Ascending aorta (tissue), 2 donors: Measurements from ENCODE around the gene CHI3L2. TPM values are rescaled to one million over a fixed set of nuclear protein-coding genes. Genes with fewer than 3 reads are reported as not detected.

ENCODE experiments used
- DNase-seq, 2 donors: peaks; one replicate each; pipeline ENCODE4 v3.0.0-alpha.2; 2019; ENCODE audit warnings: low spot score in 2 of 2
- H3K27ac ChIP-seq, 2 donors: fragments of 200-600 bp; sonication (generic); one replicate each; pipeline ENCODE4 v1.5.1; 2016 to 2017; ENCODE audit warnings: mild to moderate bottlenecking in 1 of 2
- H3K27me3 ChIP-seq: fragments of 200-600 bp; sonication (generic); one replicate; pipeline ENCODE4 v1.5.1; 2017
- H3K36me3 ChIP-seq, 2 donors: fragments of 200-600 bp; sonication (generic); one replicate each; pipeline ENCODE4 v1.5.1; 2016
- H3K4me1 ChIP-seq, 2 donors: fragments of 200-600 bp; sonication (generic); one replicate each; pipeline ENCODE4 v1.5.1; 2016 to 2017; ENCODE audit warnings: mild to moderate bottlenecking in 1 of 2
- H3K4me3 ChIP-seq, 2 donors: fragments of 200-600 bp; sonication (generic); one replicate each; pipeline ENCODE4 v1.5.1; 2016 to 2017; ENCODE audit warnings: mild to moderate bottlenecking in 1 of 2
- H3K9me3 ChIP-seq, 2 donors: fragments of 200-600 bp; sonication (generic); one replicate each; pipeline ENCODE4 v1.5.1; 2016
- intact Hi-C: fragments of 100-400 bp; cut with DNase I; formaldehyde crosslinking; loops from one replicate; pipeline ENCODE4 v1.15.1; 2023
- total RNA-seq: library from RNA; depleted of rRNA; stranded (reverse); fragments of >200 nt; gene quantifications from one replicate; pipeline ENCODE4 v1.1.0, GENCODE V29; 2016
- TF ChIP-seq, protein P1 (sequence below), 3 experiments: fragments of 200-600 bp in 2 of 3; fragments of 450-650 bp in 1 of 3; sonication (generic) in 2 of 3; IDR thresholded peaks; one replicate each; pipeline ENCODE4 v1.5.1; 2016 to 2019; ENCODE audit warnings: antibody characterized with exemption in 3 of 3, mild to moderate bottlenecking in 1 of 3, moderate library complexity in 1 of 3

CHI3L2 gene
- total RNA-seq, 1 donor from 2014 or later, result 10.1 TPM

DNA sequence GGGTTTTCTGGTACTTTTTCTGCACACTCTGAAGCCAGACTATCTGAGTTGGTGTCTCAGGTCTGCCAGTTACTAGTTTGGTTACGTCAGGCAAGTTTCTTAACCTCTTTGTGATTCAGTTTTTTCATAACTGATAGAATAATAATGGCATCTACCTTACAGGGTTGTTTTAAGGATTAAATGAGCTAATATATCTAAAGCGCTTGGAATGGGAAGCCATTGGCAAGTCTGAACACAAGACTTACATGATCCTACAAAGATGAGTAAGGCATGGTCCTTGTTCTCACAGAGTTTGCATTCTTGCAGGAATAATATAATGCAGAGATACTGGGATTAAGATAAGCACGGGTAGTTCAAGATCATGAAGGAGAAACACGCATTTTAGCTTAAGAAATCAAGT is 17.9 kb upstream of the CHI3L2 start:
- Histone ChIP-seq H3K27ac (no peak overlapping the region), H3K4me3 (no peak overlapping the region), H3K36me3 (no peaks in the 10 kb centered on the region), H3K27me3 (no peaks in the 10 kb centered on the region), H3K9me3 (no peaks in the 10 kb centered on the region), H3K4me1 (no peaks in the 10 kb centered on the region)
- TF ChIP-seq, protein P1, sequence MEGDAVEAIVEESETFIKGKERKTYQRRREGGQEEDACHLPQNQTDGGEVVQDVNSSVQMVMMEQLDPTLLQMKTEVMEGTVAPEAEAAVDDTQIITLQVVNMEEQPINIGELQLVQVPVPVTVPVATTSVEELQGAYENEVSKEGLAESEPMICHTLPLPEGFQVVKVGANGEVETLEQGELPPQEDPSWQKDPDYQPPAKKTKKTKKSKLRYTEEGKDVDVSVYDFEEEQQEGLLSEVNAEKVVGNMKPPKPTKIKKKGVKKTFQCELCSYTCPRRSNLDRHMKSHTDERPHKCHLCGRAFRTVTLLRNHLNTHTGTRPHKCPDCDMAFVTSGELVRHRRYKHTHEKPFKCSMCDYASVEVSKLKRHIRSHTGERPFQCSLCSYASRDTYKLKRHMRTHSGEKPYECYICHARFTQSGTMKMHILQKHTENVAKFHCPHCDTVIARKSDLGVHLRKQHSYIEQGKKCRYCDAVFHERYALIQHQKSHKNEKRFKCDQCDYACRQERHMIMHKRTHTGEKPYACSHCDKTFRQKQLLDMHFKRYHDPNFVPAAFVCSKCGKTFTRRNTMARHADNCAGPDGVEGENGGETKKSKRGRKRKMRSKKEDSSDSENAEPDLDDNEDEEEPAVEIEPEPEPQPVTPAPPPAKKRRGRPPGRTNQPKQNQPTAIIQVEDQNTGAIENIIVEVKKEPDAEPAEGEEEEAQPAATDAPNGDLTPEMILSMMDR (IDR thresholded peaks at IDR 0.05), result no peak
- DNase-seq, result no peak
- intact Hi-C loops, result no loop called here

DNA sequence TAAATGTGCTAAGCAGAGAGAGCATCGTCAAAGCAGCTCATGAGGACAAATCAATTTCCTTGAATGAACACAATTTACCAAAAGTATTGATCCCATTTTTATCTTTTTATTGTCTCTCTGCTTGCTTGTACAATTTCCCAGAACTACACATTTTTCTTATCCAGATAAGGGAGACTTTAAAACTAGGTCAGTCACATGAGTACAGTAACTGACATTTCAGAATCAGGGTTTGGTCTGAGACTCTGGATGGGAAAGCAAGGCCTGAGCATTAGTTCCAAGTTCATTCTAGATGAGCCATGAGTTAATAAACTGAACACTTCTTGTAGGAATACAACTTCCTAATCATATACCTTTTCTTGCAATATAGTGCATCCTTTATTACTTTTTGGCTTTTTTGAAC is 15.6 kb upstream of the CHI3L2 start:
- H3K4me3 ChIP-seq, result no peak overlapping the region
- no peaks in the 10 kb centered on the region for H3K9me3 ChIP-seq
- TF ChIP-seq, protein P1 (IDR thresholded peaks at IDR 0.05), result no peak
- DNase-seq, result no peak
- H3K4me1 ChIP-seq, result no peaks in the 10 kb centered on the region
- intact Hi-C loops, result no loop called here
- H3K36me3 ChIP-seq, result no peaks in the 10 kb centered on the region
- H3K27ac ChIP-seq, result no peak overlapping the region
- H3K27me3 ChIP-seq, result no peaks in the 10 kb centered on the region

DNA sequence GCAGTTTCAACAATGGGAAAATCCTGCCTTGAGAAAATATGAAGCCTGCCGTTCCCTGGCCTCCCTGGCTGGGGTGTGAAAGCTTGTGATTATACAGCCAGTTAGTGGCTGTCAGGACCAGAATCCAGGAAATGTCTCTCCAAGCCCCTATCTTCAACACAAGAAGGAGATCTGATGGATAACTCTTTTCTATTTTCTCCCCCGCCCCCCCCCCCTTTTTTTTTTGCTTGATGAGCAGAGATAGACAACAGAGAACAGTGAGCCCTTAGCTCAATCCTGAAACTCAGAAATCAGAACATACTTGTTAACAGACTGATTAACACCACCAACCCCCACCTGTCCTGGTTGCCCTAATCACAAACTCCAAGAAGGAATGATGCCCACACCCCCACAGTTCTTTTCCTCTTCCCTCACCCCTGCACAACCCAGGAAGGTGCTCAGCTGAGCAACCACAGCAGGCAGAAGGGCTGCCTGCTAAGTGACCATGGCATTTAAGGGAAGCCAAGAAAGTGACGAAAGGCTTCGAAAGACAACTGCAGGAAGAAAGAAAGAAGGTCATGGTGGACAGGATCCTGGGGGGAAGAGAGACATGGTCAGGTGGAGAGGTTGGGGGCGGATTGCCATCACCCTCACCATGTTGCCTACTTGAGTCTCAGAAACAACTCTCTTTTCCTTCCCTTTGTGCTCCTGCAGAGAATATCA is 14.7 kb upstream of the CHI3L2 start:
- Histone ChIP-seq H3K9me3 (no peaks in the 10 kb centered on the region), H3K36me3 (no peaks in the 10 kb centered on the region), H3K4me3 (no peak overlapping the region), H3K27me3 (no peaks in the 10 kb centered on the region), H3K4me1 (no peaks in the 10 kb centered on the region), H3K27ac (no peak overlapping the region)
- no peak for DNase-seq
- TF ChIP-seq, protein P1 (IDR thresholded peaks at IDR 0.05), result no peak
- intact Hi-C loops, result no loop called here

DNA sequence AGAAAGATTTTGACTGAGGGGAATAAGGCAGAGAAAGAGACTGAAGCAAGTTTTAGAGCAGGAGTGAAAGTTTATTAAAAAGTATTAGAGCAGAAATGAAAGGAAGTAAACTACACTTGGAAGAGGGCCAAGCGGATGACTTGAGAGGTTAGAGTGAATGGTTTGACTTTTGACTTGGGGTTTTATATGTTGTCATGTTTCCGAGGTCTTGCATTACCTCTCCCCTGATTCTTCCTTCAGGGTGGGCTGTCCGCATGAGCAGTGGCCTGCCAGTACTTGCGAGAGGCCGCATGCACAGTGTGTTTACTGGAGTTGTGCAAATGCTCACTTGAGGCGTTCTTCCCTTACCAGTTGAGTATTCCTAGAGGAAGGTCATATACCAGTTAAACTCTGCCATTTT is 14.1 kb upstream of the CHI3L2 start:
- intact Hi-C loops, result no loop called here
- Histone ChIP-seq H3K4me1 (no peaks in the 10 kb centered on the region), H3K4me3 (no peak overlapping the region), H3K9me3 (no peaks in the 10 kb centered on the region), H3K27me3 (no peaks in the 10 kb centered on the region), H3K27ac (no peak overlapping the region), H3K36me3 (no peaks in the 10 kb centered on the region)
- TF ChIP-seq, protein P1 (IDR thresholded peaks at IDR 0.05), result no peak
- DNase-seq, result no peak

DNA sequence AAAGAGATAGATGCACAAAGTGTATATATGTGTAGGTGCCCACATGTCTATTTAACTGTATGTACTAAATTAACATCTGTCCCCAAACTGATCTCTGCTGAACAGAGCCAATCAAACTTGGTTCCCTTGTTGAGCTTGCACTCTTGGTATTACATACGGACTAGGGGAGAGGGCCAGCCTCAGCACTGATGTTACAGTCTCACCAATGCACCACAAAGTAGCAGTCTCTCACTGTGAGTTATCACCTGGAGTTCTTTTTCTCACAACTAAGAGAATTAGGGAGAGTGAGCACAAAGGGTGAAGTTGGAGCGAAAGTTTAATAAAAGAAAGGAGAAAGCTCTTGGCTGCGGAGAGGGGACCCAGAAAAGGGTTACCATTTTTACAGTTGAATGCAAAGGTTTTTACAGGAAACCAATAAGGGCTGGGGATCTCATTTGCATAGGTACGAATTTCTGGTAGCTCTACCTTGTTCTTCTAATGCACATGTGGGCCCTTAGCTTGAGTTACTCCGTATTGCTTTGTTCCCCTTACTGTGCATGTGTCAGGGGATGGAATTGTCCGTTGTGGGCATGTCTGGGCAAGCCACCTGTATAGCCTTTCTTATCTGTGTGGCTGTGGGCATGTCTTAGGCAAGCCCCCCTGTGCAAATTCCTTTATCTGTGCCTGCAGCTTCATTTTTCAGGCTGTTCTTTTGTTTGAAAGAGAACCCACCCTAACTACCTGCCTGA is 13.3 kb upstream of the CHI3L2 start:
- no peak for DNase-seq
- H3K4me3 ChIP-seq, result no peak overlapping the region
- H3K27ac ChIP-seq, result no peak overlapping the region
- no peaks in the 10 kb centered on the region for H3K4me1 ChIP-seq
- intact Hi-C loops, result no loop called here
- no peaks in the 10 kb centered on the region for H3K27me3 ChIP-seq
- no peaks in the 10 kb centered on the region for H3K9me3 ChIP-seq
- H3K36me3 ChIP-seq, result no peaks in the 10 kb centered on the region
- TF ChIP-seq, protein P1 (IDR thresholded peaks at IDR 0.05), result no peak
